Fibroblast of upper back skin (primary cell): Measurements from ENCODE around the gene SPEM3.
A peak's percentile ranks its signal among the peaks of the same experiment; 100 is the strongest.
"Not testable (repeated sequence)": the region's sequence is repeated elsewhere in the genome, so short reads cannot be mapped to it uniquely, and the experiment has no call there.

Experiments used
- DNase-seq: peaks from one replicate; pipeline ENCODE4 v3.0.0-alpha.2; 2013

Gene SPEM3

GRCh38 chr17:7475764-7476422 is 47.2 kb downstream of the SPEM3 start:
- DNase-seq, result no peak

- DNase-seq, result no peak
These were observed 47.8 kb downstream of the SPEM3 start for GRCh38 chr17:7476494-7476893.

DNA sequence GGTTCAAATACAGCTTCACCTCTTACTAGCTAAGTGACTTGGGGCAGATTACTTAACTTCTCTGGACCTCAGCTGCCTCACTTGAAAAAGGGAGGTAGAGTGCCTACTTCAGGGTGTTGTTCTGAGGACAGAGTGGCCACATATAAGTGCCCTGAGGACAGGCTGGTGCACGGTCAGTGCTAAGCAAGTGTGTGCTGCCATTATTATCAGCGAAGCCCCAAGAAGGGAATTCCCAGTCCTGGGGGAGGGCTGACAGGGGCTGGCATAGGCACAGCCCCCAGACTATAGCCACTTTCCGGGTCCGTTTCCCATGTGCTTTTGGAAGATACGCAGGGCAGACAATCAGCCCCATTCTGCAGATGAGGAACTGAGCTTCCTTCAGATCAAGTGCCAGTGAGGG is 48.3 kb downstream of the SPEM3 start:
- DNase-seq, result no peak

GRCh38 chr17:7477392-7478275 is 49.0 kb downstream of the SPEM3 start:
- DNase-seq, result peak; percentile 75

- peak; percentile 32 for DNase-seq
These were observed 49.9 kb downstream of the SPEM3 start for GRCh38 chr17:7478276-7479212.

GRCh38 chr17:7479213-7480088 is 50.8 kb downstream of the SPEM3 start, which contains the start of gene ZBTB4:
Gene ZBTB4, minus strand, starts transcription at chr17:7479631. Its CDS starts 12,830 bp downstream, at chr17:7466801.
- DNase-seq, result peak; percentile 45

- DNase-seq, result no peak
These were observed 51.4 kb downstream of the SPEM3 start for GRCh38 chr17:7480089-7480384.

DNA sequence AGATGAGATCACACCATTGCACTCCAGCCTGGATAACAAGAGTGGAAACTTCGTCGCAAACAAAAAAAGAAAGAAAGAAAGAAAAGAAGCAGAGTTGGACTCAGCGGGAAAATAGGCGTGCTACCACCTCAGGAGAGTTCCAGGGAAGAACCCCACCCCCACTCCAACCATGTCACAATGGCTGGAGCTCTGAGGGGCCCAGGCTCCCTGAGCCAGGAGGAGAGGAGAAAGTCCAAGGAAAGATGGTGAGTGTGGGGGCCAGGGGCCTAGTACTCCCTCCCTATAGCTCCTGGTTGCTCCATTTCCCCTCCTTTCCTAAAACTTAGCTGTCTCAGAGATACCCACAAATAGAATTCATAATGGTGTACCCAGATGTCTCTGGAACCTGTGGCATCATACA is 52.6 kb downstream of the SPEM3 start, which contains the start of gene SLC35G6:
TSS of gene SLC35G6 (plus strand) at position 172 of the 400 bp plus-strand sequence. CDS start at position 243, 71 bp downstream.
- not testable (repeated sequence) for DNase-seq

DNA sequence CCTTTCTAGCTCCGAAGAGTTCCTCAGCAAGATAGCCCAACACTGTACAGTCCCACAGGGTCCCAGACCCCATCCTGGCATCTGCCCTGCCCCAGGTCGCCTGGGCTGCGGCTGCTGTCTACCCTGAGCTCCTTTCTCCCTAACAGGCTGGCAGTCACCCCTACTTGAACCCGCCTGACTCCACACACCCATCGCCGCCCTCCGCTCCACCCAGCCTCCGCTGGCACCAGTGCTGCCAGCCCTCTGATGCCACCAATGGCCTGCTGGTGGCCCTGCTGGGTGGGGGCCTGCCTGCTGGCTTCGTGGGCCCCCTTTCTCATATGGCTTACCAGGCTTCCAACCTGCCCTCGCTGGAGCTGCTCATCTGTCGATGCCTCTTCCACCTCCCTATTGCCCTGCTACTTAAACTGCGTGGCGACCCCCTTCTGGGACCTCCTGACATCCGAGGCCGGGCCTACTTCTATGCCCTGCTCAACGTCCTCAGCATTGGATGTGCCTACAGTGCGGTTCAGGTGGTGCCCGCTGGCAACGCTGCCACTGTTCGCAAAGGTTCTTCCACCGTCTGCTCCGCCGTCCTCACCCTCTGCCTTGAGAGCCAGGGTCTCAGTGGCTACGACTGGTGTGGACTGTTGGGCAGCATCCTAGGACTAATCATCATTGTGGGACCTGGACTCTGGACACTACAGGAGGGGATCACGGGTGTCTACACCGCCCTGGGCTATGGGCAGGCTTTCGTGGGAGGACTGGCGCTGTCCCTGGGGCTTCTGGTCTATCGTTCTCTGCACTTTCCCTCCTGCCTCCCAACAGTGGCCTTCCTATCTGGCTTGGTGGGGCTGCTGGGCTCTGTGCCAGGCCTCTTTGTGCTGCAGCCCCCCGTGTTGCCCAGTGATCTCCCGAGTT is 53.4 kb downstream of the SPEM3 start:
- DNase-seq, result not testable (repeated sequence)
